ENCODE results near the gene NSUN6.

The NSUN6 gene

GRCh38 chr10:18497806-18498369 lies 153.5 kb downstream of the NSUN6 start:
- DNase-seq = no peak
